Common myeloid progenitor, CD34-positive (primary cell): ENCODE data around the gene PSMD8.

Experiments used
- CTCF ChIA-PET: fragments of 350-600 bp; sonication (Branson Sonifier 250); formaldehyde crosslinking; loops from one replicate; lab custom pipeline; 2021; ENCODE audit warnings: antibody characterized with exemption; lab: Charles Lee
- POLR2A ChIA-PET: fragments of 350-600 bp; sonication (Branson Sonifier 250); formaldehyde crosslinking; loops from one replicate; lab custom pipeline; 2021; ENCODE audit warnings: antibody characterized with exemption; lab: Charles Lee
- DNase-seq, 3 donors: peaks; one replicate each; pipeline versions ENCODE4 v3.0.0 to v3.0.0-alpha.2; 2013
- H3K27ac ChIP-seq, 2 experiments: 1 replicate in 1 of 2; 2 replicates in 1 of 2; pipeline ENCODE4 v1.7.0; 2013; ENCODE audit warnings: inconsistent platforms in 2 of 2, low read length in 2 of 2, mild to moderate bottlenecking in 2 of 2, low read depth in 1 of 2, moderate library complexity in 1 of 2; ENCODE audit not compliant: severe bottlenecking in 2 of 2, insufficient read depth in 1 of 2, poor library complexity in 1 of 2
- H3K27me3 ChIP-seq, 5 experiments: replicated peaks in 2 of 5; 1 replicate in 3 of 5; 2 replicates in 2 of 5; pipeline versions ENCODE4 v1.6.1 to v1.7.0; 2013; ENCODE audit warnings: low read length in 4 of 5, mild to moderate bottlenecking in 2 of 5, moderate library complexity in 2 of 5, inconsistent platforms in 1 of 5; ENCODE audit not compliant: insufficient read depth in 5 of 5, control insufficient read depth in 4 of 5
- H3K36me3 ChIP-seq, 4 experiments: 1 replicate in 2 of 4; 2 replicates in 2 of 4; pipeline versions ENCODE4 v1.6.1 to v1.7.0; 2013; ENCODE audit warnings: low read length in 3 of 4, control low read depth in 1 of 4, mild to moderate bottlenecking in 1 of 4; ENCODE audit not compliant: control insufficient read depth in 4 of 4, insufficient read depth in 4 of 4
- H3K4me1 ChIP-seq, 4 experiments: 1 replicate in 3 of 4; 2 replicates in 1 of 4; pipeline versions ENCODE4 v1.6.1 to v1.7.1; 2013; ENCODE audit warnings: low read length in 3 of 4, mild to moderate bottlenecking in 3 of 4, control low read depth in 1 of 4, inconsistent platforms in 1 of 4, moderate library complexity in 1 of 4; ENCODE audit not compliant: control insufficient read depth in 4 of 4, insufficient read depth in 4 of 4; ENCODE audit errors: control extremely low read depth in 1 of 4
- H3K4me3 ChIP-seq, 7 experiments: 1 replicate in 4 of 7; 2 replicates in 3 of 7; pipeline versions ENCODE4 v1.5.1 to v1.7.0; 2013; ENCODE audit warnings: mild to moderate bottlenecking in 7 of 7, low read length in 6 of 7, moderate library complexity in 6 of 7, inconsistent platforms in 2 of 7, low read depth in 2 of 7, control low read depth in 1 of 7; ENCODE audit not compliant: insufficient read depth in 4 of 7, control insufficient read depth in 1 of 7; ENCODE audit errors: extremely low read depth in 1 of 7
- H3K9me3 ChIP-seq, 5 experiments: 1 replicate in 4 of 5; 2 replicates in 1 of 5; pipeline versions ENCODE4 v1.6.1 to v1.7.1; 2013; ENCODE audit warnings: low read length in 4 of 5, mild to moderate bottlenecking in 2 of 5, inconsistent platforms in 1 of 5, low read depth in 1 of 5, moderate library complexity in 1 of 5; ENCODE audit not compliant: control insufficient read depth in 4 of 5, insufficient read depth in 2 of 5; ENCODE audit errors: control extremely low read depth in 1 of 5
- WGBS: methylation state at CpG from one replicate; pipeline ENCODE4 v1.1.5; 2013; ENCODE audit not compliant: insufficient coverage; 5-methylcytosine and 5-hydroxymethylcytosine counted together

Gene PSMD8

DNA sequence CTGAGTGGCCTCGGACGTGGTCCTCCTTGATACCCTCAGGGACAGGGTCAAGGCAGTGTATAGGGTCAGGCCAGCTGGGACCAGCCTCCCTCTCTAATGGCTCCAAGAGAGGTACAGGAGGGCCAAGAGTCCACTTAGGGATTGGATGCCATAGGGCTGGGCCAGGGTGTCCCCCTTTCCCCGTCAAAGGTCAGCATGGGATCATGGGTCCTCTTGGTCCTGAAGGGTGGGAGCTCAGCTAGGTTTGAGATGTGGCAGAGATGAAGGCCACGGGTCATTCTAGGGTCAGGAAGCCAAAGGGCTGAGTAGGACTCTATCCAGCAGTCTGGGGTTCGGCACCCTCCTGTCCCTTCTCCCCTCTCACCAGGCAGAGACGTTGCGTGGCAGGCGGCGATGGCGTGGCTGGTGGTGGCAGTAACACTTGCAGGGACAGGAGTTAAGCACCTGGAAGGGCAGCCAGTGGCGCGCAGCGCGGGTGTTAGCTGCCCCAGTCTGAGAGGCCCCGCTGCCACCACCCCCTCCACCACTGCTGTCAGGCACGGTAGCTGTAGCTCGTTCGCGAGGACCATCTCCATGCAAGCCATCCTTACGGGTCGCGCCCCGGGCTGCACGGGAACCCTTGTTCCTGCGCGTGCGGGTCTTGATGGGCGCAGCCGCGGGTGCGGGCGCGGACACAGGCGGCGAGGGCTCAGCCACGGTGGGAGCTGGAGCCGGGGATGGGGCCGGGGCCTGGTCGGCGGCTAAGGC is 10.9 kb downstream of the PSMD8 start:
- Histone ChIP-seq H3K27ac (no peak overlapping the region), H3K36me3 (peaks cover 11 to 50% (median 32%) of the 10 kb centered on the region in 4 experiments), H3K27me3 (peaks cover 0 to 60% (median 7%) of the 10 kb centered on the region in 5 experiments), H3K4me1 (peaks cover 0 to 40% (median 24%) of the 10 kb centered on the region in 4 experiments), H3K4me3 (no peak overlapping the region), H3K9me3 (no peaks in the 10 kb centered on the region)
- POLR2A ChIA-PET = no interaction called here
- WGBS = 92% methylated on average over 31 of the region's 40 CpGs
- no peak for DNase-seq
- CTCF ChIA-PET = interaction anchor here (0.9 to 1.4 kb wide), 2 partner anchors 9 to 130 kb away, joined by 4 read pairs; no protein-coding TSS in a partner anchor

DNA sequence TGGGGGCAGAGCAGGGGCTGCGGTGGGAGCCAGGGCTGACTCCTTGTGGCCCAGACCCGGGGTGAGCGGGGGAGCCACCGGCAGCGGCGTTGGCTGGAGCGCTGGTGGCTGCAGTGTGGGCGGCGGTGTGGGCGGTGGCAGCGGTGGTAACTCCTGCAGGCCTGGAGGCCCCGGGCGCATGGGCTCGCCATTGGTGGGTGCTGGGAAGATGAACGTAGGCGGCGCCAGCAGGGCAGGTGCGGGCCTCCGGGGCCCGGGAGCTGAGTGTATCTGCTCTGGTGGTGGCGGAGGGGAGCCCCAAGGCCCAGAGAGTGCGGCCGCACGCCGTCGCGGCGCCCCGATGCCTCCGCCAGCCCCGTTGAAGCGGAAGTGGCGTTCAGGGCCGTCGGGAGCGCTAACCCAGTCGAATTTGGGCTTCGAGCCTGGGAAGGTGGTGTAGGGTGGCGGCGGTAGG is 11.5 kb downstream of the PSMD8 start:
- WGBS = 70% methylated on average over 18 of the region's 40 CpGs
- Histone ChIP-seq H3K4me3 (peak overlapping the region in 2 of 7 experiments; percentile 23 to 59), H3K27ac (no peak overlapping the region), H3K27me3 (peaks cover 2 to 66% (median 9%) of the 10 kb centered on the region in 5 experiments), H3K4me1 (peaks cover 0 to 40% (median 24%) of the 10 kb centered on the region in 4 experiments), H3K9me3 (no peaks in the 10 kb centered on the region), H3K36me3 (peaks cover 10 to 45% (median 27%) of the 10 kb centered on the region in 4 experiments)
- POLR2A ChIA-PET = interaction anchor here (1.5 kb wide), 1 partner anchor 9 kb away, joined by 3 read pairs; no protein-coding TSS in a partner anchor
- DNase-seq = peak in 2 of 3 donors; percentile 26 to 33
- CTCF ChIA-PET = interaction anchor here (0.9 to 1.4 kb wide), 2 partner anchors 10 to 130 kb away, joined by 4 read pairs; no protein-coding TSS in a partner anchor

GRCh38 chr19:38386300-38386970 is 12.1 kb downstream of the PSMD8 start:
- CTCF ChIA-PET = interaction anchor here (0.9 to 1.4 kb wide), 3 partner anchors 11 to 131 kb away, joined by 4 to 5 read pairs (median 4); partner anchors contain the start of gene PSMD8
- DNase-seq = no peak
- peaks cover 4 to 39% (median 22%) of the 10 kb centered on the region in 4 experiments for H3K36me3 ChIP-seq
- H3K27me3 ChIP-seq = peaks cover 3 to 72% (median 11%) of the 10 kb centered on the region in 5 experiments
- no peak overlapping the region for H3K27ac ChIP-seq
- POLR2A ChIA-PET = interaction anchor here (1.0 to 1.5 kb wide), 3 partner anchors 9 to 16 kb away, joined by 3 to 4 read pairs (median 3); partner anchors contain the start of gene FAM98C
- no peaks in the 10 kb centered on the region for H3K9me3 ChIP-seq
- WGBS = 38% methylated on average over 40 of the region's 61 CpGs
- H3K4me3 ChIP-seq = peak overlapping the region in 4 of 7 experiments; percentile 28 to 59 (median 50)
- H3K4me1 ChIP-seq = peaks cover 0 to 40% (median 24%) of the 10 kb centered on the region in 4 experiments

DNA sequence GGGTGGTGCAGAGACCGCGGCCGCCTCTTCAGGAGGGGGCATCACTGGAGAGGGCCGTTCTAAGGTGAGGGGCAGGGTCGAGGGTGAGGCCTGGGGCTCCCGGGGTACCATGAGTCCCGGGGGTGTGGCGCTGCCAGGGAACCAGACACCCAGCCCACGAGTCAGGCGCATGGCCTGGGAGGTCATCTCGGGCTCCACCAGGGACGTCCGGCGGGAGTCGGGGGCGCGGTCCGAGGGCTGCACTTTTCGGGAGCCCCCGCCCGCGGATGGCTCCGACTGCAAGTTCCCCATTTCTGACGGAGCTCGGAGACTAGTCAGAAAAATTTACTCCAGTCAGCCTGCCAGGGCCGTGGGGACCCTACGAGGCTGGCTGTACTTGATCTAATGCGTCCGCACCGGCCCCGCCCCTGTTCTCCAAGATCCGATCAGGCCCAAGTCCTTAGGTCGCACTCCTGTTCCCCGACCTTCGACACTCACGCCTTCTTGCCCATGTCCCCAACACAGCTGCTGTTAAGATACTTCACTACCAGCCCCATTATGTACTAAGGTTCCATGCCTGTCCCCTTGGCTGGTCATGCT is 12.7 kb downstream of the PSMD8 start:
- CTCF ChIA-PET = interaction anchor here (1.3 to 1.4 kb wide), 2 partner anchors 11 to 13 kb away, joined by 5 read pairs; partner anchors contain the start of gene PSMD8
- Histone ChIP-seq H3K9me3 (no peaks in the 10 kb centered on the region), H3K27me3 (peaks cover 3 to 78% (median 15%) of the 10 kb centered on the region in 5 experiments), H3K4me1 (peaks cover 0 to 40% (median 24%) of the 10 kb centered on the region in 4 experiments), H3K4me3 (peak overlapping the region; percentile 8 to 67 (median 52)), H3K36me3 (peaks cover 2 to 33% (median 18%) of the 10 kb centered on the region in 4 experiments), H3K27ac (no peak overlapping the region)
- WGBS = under 1% methylated on average over 31 of the region's 36 CpGs
- peak; percentile 37 to 72 (median 72) for DNase-seq
- POLR2A ChIA-PET = interaction anchor here (0.6 to 1.5 kb wide), 5 partner anchors 9 to 21 kb away, joined by 3 to 7 read pairs (median 4); partner anchors contain the start of genes FAM98C and PSMD8

- CTCF ChIA-PET = interaction anchor here (1.3 to 1.4 kb wide), 2 partner anchors 12 to 13 kb away, joined by 5 read pairs; partner anchors contain the start of gene PSMD8
Measured at GRCh38 chr19:38387550-38388348, 13.4 kb downstream of the PSMD8 start, which contains the start of gene GGN. Gene GGN (minus strand): TSS chr19:38388034. CDS start chr19:38387261, 773 bp downstream.

More at GRCh38 chr19:38387550-38388348, 13.4 kb downstream of the PSMD8 start, which contains the start of gene GGN:
- peaks cover 2 to 28% (median 16%) of the 10 kb centered on the region in 4 experiments for H3K36me3 ChIP-seq
- peak; percentile 73 to 83 (median 78) for DNase-seq
- no peaks in the 10 kb centered on the region for H3K9me3 ChIP-seq
- POLR2A ChIA-PET = interaction anchor here (0.6 to 1.5 kb wide), 5 partner anchors 8 to 22 kb away, joined by 3 to 7 read pairs (median 4); partner anchors contain the start of genes FAM98C and PSMD8
- H3K27ac ChIP-seq = no peak within 1 kb of the TSS
- peaks cover 0 to 40% (median 24%) of the 10 kb centered on the region in 4 experiments for H3K4me1 ChIP-seq
- H3K4me3 ChIP-seq = peak within 1 kb of the TSS; percentile 15 to 67 (median 52)
- H3K27me3 ChIP-seq = peaks cover 6 to 85% (median 19%) of the 10 kb centered on the region in 5 experiments
- WGBS = 2% methylated on average over 34 of the region's 51 CpGs
